Measurements from ENCODE around the gene PAX8.
"Not testable (repeated sequence)": the region's sequence is repeated elsewhere in the genome, so short reads cannot be mapped to it uniquely, and the experiment has no call there.

The PAX8 gene

DNA sequence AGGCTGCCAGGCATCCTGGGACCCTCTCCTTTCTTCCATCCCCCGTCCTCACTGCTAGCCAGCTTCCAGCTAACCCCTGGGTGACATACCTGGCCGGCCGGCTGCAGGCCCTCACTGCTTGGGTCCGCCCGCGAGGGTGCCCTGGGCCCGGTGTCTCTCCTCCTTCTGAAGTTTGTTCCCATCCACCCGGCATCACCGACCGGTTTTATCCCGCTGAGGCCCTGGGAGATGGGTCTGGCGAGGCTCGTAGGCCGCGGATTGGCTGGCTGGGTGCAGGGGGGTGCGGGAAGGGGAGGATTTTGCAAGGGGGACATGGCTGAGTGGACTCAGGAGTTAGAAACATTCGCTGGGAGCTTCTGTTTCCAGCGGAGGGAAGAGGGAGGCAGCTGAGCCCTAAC is at the start of gene PAX8:
Gene PAX8 (minus strand): TSS at position 180 of the 398 bp plus-strand sequence. CDS start 527 bp downstream, outside the sequence.
- no peak for DNase-seq

DNA sequence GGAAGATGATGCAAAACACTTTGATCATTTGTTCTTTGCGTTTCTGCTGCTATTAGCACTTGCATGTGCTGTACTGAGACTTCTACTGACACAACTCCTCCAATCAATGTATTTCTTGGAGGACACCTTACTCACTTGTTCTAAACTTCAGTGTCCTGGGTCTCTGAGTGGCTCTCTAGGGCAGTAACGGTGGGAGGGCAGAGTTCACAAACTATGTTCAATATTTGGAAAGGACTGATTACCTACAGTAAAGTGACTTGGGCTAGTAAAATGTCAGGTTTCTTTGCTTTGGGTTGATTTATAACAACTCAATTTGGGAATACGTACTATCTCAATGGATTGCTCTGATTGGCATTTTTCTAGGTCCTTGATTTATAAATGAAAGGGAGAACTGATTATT is 49.3 kb upstream of the PAX8 start:
- no peak for DNase-seq

DNA sequence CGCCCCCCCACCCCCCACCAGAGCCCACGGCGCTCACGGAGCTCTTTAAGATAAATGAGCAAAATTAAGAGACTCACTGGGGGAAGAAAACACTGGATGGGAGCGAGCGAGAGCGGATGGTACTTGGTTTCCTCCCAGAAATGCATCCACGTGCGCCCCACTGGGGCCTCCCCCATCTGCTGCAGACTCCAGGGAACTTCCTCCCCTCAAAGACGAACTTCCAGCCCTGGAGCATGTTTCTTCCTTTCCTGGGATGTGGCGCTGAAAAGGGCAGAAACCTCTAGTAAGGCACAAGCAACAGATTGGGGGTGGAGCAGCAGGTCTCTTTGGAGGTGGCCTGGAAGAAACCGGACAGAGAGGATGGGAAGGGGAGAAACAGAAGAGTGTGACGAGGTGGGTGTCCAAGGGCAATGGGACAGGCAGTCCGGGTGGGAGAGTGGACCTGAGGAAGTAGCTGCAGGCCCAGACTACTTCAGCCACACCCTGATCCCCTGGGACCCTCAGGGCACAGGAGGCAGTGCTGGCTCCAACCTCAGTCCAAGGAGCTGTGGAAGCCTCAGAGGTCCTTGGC is 46.5 kb upstream of the PAX8 start:
- not testable (repeated sequence) for DNase-seq

DNA sequence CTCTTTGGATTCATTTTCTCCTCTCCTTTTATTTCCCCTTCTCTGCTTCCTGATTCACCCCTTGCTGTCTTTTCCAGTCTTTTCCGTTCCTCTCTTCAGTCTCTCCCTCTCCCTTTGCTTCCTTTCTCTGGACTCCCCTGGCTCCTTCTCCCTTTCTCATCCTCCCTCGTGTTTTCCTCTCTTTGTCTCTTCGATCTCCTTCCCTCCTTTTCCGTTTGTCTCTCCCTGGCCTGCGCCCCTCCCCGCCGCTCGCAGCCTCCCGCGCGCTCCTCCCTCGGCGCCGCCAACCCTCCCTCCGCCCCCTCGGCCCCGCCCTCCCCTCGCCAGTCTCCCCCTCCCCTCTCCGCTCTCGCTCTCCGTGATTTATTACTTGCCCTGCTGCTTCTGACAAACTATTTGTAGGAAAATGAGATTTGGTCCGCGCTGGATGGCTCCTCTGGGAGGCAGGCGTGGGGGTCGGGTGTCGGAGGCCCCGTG is 46.0 kb upstream of the PAX8 start:
- peak; percentile 13 for DNase-seq

DNA sequence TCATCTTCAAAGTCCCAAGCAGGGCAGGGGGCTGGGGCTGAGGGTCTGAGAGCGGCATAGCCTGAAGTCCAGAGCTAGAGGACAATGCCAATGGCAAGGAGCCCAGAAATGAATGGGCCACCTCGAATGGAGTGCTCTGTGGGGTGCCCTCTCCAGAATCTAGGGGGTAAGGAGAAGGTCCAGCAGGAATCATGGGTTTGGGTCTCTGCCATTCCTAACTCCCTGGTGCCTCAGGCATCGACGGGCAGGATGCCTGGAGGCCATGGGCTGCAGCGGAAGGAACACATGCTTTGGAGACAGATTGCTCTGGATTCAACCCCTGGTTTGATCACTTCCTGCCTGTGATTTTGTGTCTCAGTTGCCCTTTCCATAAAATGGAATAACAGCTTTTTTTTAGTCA is 44.4 kb upstream of the PAX8 start:
- DNase-seq = not testable (repeated sequence)

DNA sequence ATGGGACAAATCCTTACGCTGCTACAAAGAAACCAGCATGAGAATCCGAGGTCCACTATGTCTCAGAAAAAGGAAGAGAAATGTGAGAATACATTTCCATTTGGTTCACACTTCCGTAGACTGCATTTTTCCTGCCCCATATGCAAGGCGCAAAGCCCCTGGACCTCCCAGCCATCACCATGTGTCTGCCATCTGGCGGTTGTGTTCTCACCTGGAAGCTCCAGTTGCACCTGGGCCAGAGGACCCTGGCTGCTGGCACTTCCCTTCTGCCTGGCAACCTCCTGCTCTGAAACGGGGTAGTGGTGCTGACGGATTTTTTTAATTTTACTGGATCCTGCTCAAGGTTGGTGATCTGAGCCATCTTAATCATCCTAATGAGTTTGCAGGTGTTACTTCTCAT is 41.4 kb upstream of the PAX8 start:
- not testable (repeated sequence) for DNase-seq

DNA sequence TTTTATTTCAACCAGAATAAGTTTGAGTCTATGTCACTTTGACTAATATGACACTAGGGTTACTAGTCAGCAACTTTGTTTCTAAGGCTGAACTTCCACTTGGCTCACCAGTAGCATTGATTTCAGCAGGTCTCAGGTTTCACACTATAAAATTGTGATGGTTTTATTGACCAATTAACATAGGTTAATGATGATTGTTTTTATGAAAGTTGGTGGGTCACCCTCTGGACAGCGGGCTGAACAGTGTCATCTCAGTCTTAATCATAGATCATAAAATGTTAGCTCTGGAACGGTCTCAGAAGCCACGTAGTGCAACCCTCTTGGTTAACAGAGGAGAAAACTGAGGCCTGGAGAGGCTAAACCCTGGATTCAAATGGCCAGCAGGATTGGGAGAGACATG is 40.2 kb upstream of the PAX8 start:
- DNase-seq = not testable (repeated sequence)

DNA sequence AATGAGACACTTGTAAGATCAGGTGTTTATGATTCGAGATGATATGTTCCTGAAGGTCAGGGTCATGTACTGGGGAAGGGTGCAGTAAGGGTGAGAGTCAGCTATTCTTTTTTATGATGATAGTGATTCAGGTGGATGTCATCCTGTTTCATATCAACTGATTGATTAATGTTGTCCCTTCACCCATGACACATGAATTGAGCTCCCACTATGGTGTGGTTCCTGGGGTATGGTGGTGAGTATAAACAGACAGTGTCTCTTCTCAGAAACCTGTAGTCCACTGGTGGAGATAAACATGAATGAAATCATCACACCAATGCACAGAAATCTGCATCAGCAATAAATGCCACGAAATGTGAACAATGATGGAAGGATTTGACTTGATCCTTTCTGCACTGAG is 37.4 kb upstream of the PAX8 start:
- no peak for DNase-seq

- not testable (repeated sequence) for DNase-seq
Measured at GRCh38 chr2:113314663-113315062, 35.9 kb upstream of the PAX8 start.

DNA sequence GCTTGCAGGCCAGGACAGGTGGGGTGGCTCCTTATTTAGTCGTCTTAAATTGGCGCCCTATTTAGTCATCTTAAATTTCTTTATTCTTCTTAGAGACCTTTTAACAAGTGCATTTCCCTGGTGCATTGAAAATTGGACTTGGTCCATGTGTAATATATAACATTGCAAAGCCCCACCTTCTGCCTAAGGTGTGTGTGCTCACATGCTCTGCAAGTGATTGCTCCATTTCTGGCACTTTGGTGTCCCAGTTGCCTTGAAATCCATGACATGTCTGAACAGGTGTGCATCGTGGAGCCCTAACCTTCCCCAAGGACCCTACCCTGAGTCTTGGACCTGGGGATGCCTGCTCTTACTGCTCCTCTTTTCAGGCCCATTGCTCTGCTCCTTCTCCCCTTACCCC is 35.5 kb upstream of the PAX8 start:
- not testable (repeated sequence) for DNase-seq

GRCh38 chr2:113311781-113312180 is 33.1 kb upstream of the PAX8 start:
- not testable (repeated sequence) for DNase-seq

DNA sequence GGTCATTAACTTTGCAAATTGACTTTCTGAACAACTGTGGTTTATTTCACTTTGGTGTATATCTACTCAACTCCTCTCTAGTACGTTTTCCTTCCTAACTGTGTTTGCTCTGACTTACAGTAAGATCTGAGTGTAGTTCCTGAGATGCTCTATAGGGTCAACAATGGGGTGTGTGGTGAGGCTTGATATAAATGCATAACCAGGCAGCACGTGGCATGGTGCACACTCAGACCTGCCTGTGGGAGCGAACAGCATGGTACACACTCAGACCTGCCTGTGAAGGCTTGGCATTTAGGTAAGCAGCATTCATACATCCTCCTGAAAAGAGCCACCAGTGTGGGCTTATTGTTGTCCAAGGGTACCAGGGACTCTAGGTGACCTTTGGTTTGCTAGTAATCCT is 32.5 kb upstream of the PAX8 start:
- DNase-seq = not testable (repeated sequence)

GRCh38 chr2:113309655-113310387 is 31.1 kb upstream of the PAX8 start:
- no peak for DNase-seq

DNA sequence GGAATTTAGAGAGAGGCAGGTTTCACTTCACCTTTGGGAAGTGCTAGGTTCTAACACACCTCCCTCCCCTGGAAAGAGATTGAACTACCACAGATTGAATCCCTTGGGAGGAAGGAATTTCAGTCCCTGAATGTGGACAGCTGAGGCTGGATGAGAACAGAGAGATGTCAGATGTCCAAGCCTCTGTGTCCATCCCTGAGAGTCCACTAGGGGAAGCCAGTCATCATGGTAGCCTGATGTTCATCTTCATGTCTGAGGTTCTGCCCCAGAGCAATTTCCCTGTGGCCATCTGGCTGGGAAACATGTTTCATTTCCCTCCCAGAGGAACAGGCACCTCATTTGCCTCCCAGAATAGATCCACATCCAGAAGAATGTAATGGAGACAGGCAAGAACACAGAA is 30.1 kb upstream of the PAX8 start:
- DNase-seq = not testable (repeated sequence)

- DNase-seq = not testable (repeated sequence)
Measured at GRCh38 chr2:113306207-113306606, 27.5 kb upstream of the PAX8 start.

DNA sequence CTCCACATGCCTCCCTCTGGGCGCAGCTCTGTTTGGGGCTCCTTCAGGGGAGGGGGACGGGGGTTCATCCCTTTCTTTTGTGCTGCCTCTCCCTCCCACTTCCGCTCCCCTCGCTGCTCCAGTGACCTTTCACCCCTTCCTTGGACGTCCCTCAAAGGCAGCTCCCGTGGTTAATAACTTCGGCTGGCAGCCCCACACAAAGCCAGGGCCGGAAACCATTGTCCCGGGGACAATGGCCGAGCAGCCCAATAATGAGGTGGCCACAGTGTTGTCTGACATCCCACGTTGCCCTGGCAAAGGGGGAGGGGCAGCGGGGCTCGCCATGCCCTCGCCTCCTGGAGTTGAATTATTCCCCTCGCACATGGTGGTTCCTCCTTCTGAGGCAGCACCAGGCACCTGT is 27.0 kb upstream of the PAX8 start:
- DNase-seq = not testable (repeated sequence)

DNA sequence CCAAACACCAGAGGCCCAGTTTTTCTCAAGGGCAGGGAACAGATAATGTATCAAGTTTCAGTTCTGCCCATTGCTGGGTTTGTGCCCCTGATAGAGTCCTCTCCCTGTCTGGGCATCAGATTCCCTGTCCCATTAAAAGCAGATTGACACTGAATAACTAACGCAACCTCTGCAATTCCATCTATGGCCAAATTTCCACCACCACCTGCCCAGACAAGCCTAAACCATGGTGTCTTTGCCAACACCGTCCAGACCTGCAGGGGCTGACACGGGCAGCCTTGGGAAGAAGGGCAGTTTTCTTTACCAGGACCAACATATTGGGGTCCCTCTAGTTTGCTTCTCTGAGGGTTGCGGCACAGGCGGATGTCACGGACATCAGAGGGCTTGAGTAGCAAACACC is 26.4 kb upstream of the PAX8 start:
- DNase-seq = no peak

GRCh38 chr2:113304702-113305101 is 26.0 kb upstream of the PAX8 start:
- DNase-seq = no peak

DNA sequence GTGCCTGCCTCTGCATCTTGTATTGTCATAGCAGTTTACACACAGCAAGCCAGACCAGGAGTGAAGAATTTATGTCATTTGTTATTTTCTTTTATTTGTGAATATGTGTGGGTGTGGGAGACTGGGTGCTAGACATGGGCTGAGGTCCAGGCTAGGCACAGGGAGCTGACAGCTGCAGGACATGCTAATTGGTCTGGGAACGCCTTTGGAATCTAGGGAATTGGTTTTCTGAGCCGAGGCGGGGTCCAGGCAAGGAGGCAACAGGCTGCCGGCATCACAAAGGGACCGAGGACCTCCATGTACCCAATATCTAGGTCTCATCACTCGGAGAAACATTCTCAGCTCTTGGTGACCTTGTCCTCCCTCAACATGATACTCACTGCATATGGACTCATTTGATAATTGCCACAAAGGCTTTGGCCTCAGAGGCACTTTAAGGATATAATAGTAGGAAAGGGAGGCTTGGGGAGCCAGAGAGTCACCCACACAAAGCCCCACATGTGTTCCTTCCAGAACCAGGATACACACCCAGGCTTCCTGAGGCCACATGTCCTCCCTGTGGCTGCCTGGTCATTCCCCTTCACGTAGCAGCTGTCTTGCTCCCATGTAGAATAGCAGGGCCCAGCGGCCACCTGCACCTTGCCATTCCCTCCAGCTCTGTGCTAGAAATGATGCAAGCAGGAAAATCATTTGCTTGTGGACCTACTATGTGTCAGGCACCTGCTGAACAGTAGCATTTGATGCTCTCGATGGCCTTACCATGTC is 23.7 kb upstream of the PAX8 start:
- not testable (repeated sequence) for DNase-seq

- DNase-seq = no peak
Measured at GRCh38 chr2:113300281-113300680, 21.6 kb upstream of the PAX8 start.

- no peak for DNase-seq
Measured at GRCh38 chr2:113298176-113298575, 19.5 kb upstream of the PAX8 start.

DNA sequence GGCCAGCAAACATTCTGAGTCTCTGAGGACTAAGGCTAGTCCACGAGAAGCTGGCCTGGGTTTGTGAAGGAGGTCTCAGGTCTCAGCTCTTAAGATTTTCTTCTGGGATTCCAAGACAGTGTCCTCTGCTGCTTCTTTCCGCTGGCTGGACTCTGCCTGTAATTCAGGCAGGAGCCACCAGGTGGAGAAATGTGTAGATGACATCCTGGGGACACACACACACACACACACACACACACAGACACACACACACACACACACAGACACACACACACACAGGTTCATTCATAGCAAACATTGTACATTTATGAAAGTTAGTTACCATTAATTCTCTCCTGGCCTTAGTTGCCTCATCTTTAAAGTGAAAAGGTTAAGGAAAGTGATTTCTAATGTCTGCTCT is 18.9 kb upstream of the PAX8 start:
- peak; percentile 36 for DNase-seq

- DNase-seq = no peak
Measured at GRCh38 chr2:113291191-113291590, 12.5 kb upstream of the PAX8 start.

GRCh38 chr2:113288674-113289149 is 10.0 kb upstream of the PAX8 start:
- DNase-seq = not testable (repeated sequence)

Data from CD4-positive, alpha-beta T cell treated with Interleukin-21 for 1 hour (primary cell).